HG03103 (cell line): ENCODE data around the gene UGT1A6.

Experiments used
- ATAC-seq: cut with Tn5 transposase; IDR thresholded peaks from one replicate; pipeline ENCODE4 v1.9.1; 2021; ENCODE audit warnings: low read depth; ENCODE audit not compliant: unreplicated experiment

UGT1A6 gene

DNA sequence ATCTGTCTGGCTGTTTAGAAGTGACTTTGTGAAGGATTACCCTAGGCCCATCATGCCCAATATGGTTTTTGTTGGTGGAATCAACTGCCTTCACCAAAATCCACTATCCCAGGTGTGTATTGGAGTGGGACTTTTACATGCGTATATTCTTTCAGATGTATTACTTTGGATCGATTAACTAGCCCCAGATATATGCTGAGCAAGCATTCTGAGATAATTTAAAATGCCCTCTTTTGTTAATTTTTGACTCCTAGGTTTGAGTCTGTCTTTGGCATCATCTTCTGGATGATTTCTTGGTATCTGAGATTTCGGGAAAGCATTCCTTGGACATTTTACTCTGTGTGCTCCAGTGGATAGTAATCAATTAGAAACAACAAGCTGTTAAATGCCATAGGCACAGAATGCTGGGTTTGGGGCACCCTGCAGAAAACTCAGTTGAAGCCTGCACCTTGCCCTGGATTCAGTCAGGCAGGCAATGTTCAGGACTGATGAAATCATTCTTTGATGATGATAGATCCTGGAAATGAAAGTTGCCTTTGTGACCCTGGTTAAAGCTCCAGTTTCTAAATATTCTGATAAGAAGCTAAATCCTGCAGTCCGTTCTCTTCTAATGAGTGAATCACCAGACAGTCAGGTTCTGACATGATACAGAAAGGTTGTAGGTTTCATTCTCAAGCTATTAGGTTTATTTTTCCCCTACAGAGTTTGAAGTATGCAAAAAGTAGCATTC, 68.5 kb downstream of the UGT1A6 start:
- no peak for ATAC-seq

DNA sequence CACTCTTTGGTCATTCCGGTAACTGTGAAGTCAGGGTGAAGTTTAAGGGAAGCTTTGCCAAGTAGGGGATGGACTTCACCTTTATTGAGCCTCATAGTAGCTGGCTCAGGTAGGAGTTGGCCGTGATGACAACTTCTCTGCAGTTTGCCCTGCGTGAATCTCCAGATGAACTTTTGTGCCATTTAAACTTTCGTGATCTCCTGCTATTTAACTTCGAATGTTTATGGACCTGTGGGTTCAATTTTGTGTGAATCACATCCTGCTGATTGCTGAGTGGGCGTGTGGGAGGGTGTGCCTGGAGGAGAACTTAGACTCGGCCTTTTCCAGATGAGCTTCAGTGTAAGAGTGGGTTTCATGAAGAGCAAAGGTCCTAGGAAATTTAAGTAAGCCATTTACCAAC, 71.6 kb downstream of the UGT1A6 start:
- no peak for ATAC-seq

DNA sequence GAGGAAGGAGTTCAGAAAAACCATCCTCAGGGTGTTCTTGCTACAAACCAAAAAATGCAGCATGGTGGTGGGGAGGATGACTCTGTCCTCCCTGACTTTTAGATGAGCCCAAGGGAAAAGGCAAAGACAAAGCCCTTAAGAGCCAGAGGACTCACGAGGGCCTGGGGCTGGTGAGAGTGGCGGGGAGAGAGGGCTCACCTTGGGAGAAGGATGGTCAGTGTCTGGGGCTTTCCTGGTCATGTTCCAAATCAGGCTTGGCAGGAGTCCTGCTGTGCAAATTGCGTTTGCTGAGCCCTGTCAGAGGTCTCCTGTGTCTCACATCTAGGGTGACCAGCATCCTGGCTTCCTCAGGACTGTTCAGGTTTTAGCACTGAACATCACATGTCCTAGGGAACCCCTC, 72.1 kb downstream of the UGT1A6 start:
- ATAC-seq, result no peak

DNA sequence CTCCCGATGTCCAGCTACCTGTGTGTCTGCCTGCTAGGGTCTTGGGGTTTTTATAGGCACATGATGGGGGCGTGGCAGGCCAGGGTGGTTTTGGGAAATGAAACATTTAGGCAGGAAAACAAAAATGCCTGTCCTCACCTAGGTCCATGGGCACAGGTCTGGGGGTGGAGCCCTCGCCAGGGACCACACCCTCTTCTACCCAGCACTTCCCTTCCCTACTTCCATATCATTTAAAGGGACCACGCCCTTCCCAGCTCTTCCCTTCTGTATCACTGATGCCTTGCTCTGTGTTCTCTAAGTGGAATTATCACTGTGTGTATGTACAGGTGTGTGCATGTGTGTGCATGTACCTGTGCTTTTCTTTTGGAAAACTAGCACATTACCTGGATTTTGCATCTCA, 73.7 kb downstream of the UGT1A6 start:
- ATAC-seq, result no peak

DNA sequence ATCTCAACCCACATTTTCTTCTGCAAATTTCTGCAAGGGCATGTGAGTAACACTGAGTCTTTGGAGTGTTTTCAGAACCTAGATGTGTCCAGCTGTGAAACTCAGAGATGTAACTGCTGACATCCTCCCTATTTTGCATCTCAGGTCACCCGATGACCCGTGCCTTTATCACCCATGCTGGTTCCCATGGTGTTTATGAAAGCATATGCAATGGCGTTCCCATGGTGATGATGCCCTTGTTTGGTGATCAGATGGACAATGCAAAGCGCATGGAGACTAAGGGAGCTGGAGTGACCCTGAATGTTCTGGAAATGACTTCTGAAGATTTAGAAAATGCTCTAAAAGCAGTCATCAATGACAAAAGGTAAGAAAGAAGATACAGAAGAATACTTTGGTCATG, 75.4 kb downstream of the UGT1A6 start:
- ATAC-seq, result no peak

DNA sequence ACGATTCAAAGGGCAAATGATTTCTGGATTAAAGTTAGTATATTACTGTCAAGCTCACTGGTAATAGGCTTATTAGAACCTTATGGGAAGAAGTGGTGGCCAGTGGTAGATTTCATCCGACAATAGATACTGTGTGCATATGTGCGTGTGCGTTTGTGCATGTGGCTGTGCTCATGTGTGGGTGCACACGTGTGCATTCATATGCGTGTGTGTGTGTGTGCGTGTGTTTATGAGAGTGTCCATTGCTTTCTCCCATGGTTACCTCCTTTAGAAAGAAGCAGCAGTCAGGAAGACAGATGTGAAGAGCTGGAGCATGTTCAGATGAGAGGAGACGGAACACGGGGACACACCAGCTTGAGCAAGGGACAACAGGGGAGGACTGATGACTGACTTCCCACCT, 76.6 kb downstream of the UGT1A6 start:
- no peak for ATAC-seq

DNA sequence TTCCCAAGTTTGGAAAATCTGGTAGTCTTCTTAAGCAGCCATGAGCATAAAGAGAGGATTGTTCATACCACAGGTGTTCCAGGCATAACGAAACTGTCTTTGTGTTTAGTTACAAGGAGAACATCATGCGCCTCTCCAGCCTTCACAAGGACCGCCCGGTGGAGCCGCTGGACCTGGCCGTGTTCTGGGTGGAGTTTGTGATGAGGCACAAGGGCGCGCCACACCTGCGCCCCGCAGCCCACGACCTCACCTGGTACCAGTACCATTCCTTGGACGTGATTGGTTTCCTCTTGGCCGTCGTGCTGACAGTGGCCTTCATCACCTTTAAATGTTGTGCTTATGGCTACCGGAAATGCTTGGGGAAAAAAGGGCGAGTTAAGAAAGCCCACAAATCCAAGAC, 79.5 kb downstream of the UGT1A6 start:
- ATAC-seq, result no peak

DNA sequence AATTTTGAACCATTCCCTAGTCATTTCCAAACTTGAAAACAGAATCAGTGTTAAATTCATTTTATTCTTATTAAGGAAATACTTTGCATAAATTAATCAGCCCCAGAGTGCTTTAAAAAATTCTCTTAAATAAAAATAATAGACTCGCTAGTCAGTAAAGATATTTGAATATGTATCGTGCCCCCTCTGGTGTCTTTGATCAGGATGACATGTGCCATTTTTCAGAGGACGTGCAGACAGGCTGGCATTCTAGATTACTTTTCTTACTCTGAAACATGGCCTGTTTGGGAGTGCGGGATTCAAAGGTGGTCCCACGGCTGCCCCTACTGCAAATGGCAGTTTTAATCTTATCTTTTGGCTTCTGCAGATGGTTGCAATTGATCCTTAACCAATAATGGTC, 79.9 kb downstream of the UGT1A6 start:
- ATAC-seq, result no peak

DNA sequence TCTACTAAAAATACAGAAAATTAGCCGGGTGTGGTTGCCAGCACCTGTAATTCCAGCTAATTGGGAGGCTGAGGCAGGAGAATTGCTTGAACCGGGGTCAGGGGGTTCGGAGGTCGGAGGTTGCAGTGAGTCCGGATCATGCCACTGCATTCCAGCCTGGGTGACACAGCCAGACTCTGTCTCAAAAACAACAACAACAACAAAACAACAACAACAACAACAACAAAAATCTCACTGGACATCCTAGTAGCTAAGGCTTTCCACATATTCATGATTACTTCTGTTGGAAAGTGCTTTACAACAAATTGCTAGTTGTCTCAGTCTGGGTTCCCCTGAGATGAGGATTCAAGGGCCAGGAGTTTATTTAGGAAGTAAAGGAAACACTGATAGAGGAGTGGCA, 81.2 kb downstream of the UGT1A6 start:
- no peak for ATAC-seq

DNA sequence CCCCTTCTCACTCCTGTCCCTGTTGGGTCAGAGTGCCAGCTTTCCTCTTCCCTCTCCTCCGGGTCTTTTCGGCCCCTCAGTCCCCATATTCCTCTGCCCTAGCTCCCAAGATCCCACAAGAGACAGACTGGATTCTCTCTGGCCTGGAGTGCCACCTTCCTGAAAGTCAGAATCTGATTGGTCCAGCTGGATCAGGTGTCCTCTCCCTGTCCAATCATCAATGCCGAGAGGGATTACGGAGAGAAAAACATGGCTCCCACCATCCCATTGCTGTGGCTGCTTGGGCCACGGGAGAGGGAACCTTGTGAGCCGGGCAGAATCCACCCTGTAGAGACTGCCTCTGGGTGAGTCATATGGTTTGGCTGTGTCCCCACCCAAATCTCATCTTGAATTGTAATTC, 82.7 kb downstream of the UGT1A6 start:
- no peak for ATAC-seq

DNA sequence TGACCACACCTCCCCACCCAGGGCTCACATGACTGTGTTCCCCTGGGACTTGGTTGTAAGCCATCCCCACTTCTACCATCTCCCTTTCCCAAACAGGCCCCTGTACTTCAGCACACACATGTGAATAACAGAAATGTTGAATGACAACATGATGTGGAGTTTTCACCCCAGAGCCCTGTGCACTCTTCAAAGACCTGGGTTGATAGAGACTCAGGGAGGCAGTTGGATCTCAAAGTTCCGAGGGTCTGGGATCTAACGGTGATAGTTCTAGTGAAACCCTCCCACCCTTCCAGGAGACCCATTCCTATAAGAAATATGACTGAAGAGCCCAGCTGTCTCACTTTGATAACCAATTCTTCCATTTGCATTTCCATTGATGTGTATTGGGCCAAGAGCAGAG, 85.3 kb downstream of the UGT1A6 start, which contains the start of gene MROH2A:
Gene MROH2A, plus strand, starts transcription at position 301 of the 400 bp plus-strand sequence. CDS start 1,029 bp downstream, outside the sequence.
- ATAC-seq, result no peak

DNA sequence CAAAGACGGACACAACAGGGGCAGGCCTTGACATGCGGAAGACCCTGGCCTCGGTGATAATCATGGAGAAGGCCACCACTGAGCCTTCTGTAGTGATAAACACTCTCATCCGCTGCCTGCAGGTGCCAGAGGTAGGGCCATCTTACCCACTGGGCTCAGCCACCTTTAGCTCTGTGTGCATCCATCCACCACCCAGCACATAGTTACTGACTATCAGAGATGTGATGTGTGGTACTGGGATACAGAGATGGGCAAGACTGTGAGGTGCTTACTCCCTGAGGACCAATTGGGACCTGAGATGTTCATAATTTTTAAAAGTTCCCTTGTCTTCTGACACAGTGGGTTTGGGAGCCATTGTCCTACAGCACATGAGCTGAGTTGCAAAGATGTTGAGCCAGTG, 87.0 kb downstream of the UGT1A6 start:
- no peak for ATAC-seq

DNA sequence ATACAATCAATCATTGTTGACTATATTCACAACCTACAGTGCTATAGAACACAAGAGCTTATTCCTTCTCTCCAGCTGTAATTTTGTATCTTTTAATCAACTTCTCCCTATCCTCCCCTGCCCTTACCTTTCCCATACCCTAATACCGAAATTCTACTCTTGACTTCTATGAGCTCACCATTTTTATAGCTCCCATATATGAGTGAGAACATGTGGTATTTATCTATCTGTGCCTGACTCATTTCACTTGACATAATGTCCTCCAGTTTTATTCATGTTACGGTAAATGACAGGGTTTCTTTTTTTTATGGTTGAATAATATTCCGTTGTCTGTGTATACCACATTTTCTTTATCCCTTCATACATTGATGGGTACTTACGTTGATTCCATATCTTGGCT, 88.1 kb downstream of the UGT1A6 start:
- no peak for ATAC-seq

DNA sequence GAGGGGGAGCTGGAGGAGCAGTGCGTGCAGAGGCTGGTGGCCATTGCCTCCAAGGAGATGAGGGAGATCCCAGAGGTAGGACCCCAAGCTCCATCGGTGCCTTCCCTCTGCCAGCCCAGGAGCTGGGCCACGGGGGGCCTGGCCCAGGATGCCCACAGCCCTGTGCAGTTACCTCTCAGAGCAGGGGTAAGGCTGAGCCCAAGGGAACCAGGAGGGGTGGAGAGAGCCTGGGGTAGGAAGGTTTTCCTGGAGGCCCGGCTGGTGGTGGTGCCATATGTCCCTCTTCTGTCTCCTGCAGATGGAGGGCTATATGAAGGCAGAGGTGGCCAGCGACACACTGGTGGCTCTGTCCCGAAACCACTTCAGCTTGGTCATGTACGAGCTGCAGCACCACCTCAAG, 96.9 kb downstream of the UGT1A6 start:
- no peak for ATAC-seq

DNA sequence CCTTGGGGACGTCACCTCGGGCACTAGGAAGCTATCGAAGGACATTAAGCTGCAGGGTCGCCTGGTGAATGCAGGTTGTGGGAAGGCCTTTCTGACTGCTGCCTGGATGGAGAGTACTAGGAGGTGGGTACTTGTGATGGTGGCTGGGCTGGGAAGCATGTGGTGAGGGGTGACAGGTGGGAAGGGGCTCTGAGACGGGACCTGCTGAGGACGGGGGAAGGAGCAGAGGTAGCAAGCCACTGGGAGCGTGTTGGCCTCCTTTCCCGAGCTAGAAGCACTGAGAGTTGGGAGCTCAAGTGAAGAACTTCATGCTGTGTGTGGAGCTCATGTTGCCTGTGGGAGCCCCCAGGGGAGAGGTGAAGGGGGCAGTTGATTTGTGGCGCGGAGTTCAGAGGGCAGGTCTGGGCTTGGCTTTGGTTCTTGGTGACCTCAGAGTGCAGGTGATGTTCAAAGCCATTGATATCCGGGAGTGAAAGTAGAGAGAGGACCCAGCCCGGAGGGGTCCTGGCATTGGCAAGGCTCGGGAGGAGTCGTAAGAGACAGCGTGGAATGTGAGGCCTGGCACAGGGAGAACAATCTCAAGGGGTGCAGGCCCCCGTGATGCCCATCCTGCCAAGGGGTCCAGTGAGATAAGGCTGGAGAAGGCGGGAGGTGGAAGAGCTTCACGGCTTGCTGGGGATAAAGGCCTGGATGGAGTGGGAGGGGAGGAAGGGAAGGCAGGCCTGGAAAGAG, 98.6 kb downstream of the UGT1A6 start:
- no peak for ATAC-seq

DNA sequence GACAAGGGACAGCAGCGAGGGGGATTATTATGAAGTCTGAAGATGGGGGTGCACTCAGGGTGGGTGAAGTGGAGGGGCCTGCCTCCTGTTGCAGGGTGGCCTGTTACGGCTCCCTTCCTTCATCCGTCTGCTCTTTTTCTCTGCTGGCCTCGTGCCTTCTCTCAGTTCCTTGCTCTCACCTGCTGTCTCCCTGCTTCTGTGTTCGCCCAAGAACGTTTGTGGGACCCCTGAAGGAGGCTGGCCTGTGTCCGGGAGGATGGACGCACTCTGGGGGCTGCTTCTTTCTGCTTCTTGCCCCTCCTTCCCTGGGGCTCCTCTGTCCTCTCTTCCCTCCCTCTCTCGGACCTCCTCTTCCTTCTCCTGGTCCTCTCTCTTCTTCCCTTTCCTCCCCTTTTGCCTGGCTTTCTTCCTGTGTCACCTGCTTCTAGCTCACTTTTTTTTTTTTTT, 99.2 kb downstream of the UGT1A6 start:
- no peak for ATAC-seq

DNA sequence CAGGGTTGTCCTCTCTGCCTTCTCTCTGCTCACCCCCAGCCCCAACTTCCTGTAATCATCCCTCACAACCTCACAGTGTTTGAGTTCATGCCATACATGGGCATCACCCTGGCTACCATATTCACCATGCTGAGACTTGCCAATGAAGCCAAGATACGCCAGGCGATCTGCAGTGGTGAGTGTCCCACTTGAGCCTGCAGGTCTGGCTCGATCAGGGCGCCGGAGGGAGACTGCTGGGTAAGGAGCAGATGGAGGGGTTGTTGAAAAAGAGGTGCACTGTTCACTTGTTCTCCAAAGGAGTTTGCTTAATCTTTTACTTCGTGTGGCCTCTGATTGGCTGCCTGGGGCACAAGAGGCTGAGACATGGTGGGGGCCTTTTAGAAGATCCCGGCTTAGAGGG, 100.0 kb downstream of the UGT1A6 start:
- ATAC-seq, result no peak

DNA sequence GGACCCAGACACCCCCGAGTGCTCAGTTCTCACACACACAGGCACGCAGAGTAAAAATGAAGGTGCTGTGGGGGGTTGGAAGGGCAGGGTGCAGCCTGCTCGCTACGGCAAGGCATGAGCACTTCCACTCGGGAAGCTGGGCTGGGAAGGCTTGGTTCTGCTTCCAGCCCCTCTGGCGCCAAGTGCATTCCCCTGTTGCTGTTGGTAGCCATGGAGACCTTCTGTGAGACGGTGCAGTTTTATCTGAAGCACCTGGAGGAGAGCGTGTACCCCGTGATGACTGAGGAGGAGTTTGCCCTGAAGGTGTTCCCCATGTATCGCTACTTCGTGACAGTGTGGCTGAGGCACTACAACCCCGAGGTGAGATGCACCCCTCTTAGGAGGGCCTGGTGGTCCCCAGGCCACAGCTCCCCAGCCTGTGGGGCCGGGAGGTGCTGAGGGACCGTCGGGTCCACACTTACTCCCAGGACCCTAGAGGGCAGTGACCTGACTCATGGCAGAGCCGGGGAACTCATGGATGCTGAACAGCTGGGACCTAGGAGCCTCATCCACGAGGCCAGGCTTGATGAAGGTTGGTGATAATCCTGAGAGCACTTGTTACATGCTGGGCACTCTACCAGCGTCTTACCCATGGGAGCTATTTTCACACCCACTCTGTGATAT, 100.9 kb downstream of the UGT1A6 start:
- no peak for ATAC-seq

DNA sequence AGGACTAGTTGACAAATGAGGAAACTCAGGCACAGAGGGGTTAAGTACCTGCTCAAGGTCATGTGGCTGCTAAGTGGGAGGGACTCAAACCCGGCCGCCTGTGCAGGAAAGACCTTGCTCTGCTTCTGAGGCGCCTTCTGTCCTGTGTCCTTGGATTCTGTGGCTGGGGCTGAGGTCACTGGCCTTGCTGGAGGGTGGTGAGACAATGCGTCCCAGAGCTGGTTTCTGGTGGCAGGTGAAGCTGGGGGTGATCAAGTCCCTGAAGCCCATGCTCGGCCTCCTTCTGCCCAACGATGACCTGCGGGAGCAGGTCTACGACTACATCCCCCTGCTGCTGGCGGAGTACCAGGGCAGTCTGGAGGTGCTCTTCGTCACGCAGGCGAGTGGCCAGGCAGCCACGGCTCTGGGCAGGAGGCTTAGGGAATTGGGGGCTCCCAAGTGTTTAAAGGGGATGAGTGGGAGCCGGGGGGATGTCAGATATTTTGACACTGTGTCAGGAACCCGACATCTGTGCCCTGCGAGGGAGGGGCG, 101.5 kb downstream of the UGT1A6 start:
- no peak for ATAC-seq

DNA sequence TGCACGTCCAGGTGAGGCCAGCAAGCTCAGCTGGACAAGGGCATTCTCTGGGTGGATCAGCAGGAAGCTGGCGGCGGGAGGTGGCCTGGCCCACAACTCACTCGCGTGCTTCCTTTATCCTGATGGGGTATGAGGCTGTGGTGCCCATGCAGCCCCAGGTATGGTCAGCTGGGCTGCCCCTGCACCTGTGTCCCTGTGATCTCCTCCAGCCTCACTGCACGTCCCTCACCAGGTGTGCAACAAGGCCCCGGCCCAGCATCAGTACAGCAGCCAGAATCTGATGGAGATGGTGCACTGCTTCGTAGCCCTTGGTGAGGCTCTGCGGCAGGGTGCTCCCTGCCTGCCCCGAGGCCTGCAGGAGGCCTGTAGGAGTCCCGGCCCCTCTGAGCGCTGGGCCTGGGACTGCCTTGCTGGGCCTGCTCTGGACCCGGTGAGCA, 103.1 kb downstream of the UGT1A6 start:
- ATAC-seq, result no peak

DNA sequence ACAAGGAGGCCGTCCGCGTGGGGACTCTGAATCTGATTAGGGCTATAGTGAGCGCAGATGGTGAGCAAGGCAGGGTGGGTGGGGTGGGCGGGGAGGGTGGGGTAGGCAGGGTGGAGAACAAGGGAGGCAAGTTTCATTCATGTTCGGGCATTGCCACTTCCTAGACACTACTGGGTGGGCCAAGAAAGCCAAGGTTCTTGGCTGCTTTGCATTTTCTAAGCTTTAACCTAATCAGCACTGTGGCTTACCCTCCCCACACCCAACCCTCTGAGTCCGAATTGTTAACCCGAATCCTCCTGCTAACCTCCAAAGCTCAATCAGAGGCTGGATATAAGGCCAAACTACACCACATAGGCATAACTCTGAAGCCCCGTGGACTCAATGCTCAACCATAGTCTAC, 103.6 kb downstream of the UGT1A6 start:
- no peak for ATAC-seq
